HG03469 (cell line): ENCODE measurements around the gene HSD17B2.
"Not testable (repeated sequence)": the region's sequence is repeated elsewhere in the genome, so short reads cannot be mapped to it uniquely, and the experiment has no call there.

ENCODE experiments used
- ATAC-seq: cut with Tn5 transposase; IDR thresholded peaks from one replicate; pipeline ENCODE4 v1.9.1; 2021; ENCODE audit warnings: mild to moderate bottlenecking, moderate library complexity, moderate number of reproducible peaks; ENCODE audit not compliant: unreplicated experiment

HSD17B2 gene

GRCh38 chr16:82074019-82074558 is 39.0 kb downstream of the HSD17B2 start:
- ATAC-seq: no peak

- ATAC-seq: no peak
Measured at GRCh38 chr16:82078125-82078524, 43.1 kb downstream of the HSD17B2 start.

GRCh38 chr16:82079892-82080291 is 44.8 kb downstream of the HSD17B2 start:
- ATAC-seq: no peak

GRCh38 chr16:82081264-82081663 is 46.2 kb downstream of the HSD17B2 start:
- ATAC-seq: no peak

- no peak for ATAC-seq
Measured at GRCh38 chr16:82082097-82082496, 47.0 kb downstream of the HSD17B2 start.

- ATAC-seq: no peak
Measured at GRCh38 chr16:82082543-82083244, 47.6 kb downstream of the HSD17B2 start.

- no peak for ATAC-seq
Measured at GRCh38 chr16:82083710-82084353, 48.8 kb downstream of the HSD17B2 start.

GRCh38 chr16:82085011-82085779 is 50.1 kb downstream of the HSD17B2 start:
- ATAC-seq: no peak

- ATAC-seq: no peak
Measured at GRCh38 chr16:82088483-82088882, 53.4 kb downstream of the HSD17B2 start.

GRCh38 chr16:82091241-82091640 is 56.2 kb downstream of the HSD17B2 start:
- no peak for ATAC-seq

GRCh38 chr16:82092711-82093110 is 57.7 kb downstream of the HSD17B2 start:
- ATAC-seq: no peak

- ATAC-seq: no peak
Measured at GRCh38 chr16:82093666-82094300, 58.7 kb downstream of the HSD17B2 start.

GRCh38 chr16:82094942-82095540 is 60.0 kb downstream of the HSD17B2 start:
- no peak for ATAC-seq

- ATAC-seq: no peak
Measured at GRCh38 chr16:82096641-82097040, 61.6 kb downstream of the HSD17B2 start.

- ATAC-seq: no peak
Measured at GRCh38 chr16:82105107-82105506, 70.1 kb downstream of the HSD17B2 start.

GRCh38 chr16:82108100-82108499 is 73.0 kb downstream of the HSD17B2 start:
- no peak for ATAC-seq

GRCh38 chr16:82108774-82109173 is 73.7 kb downstream of the HSD17B2 start:
- ATAC-seq: no peak

- not testable (repeated sequence) for ATAC-seq
Measured at GRCh38 chr16:82109266-82109665, 74.2 kb downstream of the HSD17B2 start.

GRCh38 chr16:82111944-82112343 is 76.9 kb downstream of the HSD17B2 start:
- ATAC-seq: no peak

GRCh38 chr16:82113741-82114140 is 78.7 kb downstream of the HSD17B2 start:
- ATAC-seq: no peak

- no peak for ATAC-seq
Measured at GRCh38 chr16:82116535-82116934, 81.5 kb downstream of the HSD17B2 start.
